GM19468 (cell line): ENCODE results near the gene ZDHHC19.
"Not testable (repeated sequence)": the region's sequence is repeated elsewhere in the genome, so short reads cannot be mapped to it uniquely, and the experiment has no call there.

Experiments used
- ATAC-seq: cut with Tn5 transposase; IDR thresholded peaks from one replicate; pipeline ENCODE4 v1.9.1; 2021; ENCODE audit warnings: mild to moderate bottlenecking, moderate library complexity, moderate number of reproducible peaks; ENCODE audit not compliant: unreplicated experiment; ENCODE audit errors: extremely low read depth

Gene ZDHHC19

GRCh38 chr3:196225763-196226364, 14.7 kb upstream of the ZDHHC19 start:
- ATAC-seq, result no peak

- no peak for ATAC-seq
Observed at GRCh38 chr3:196225086-196225485, 13.9 kb upstream of the ZDHHC19 start.

- no peak for ATAC-seq
Observed at GRCh38 chr3:196222876-196223595, 11.8 kb upstream of the ZDHHC19 start.

GRCh38 chr3:196220991-196221390, 9.8 kb upstream of the ZDHHC19 start:
- ATAC-seq, result no peak

GRCh38 chr3:196220587-196220986, 9.4 kb upstream of the ZDHHC19 start:
- no peak for ATAC-seq

- no peak for ATAC-seq
Observed at GRCh38 chr3:196219970-196220311, 8.7 kb upstream of the ZDHHC19 start.

- no peak for ATAC-seq
Observed at GRCh38 chr3:196219194-196219969, 8.2 kb upstream of the ZDHHC19 start.

- no peak for ATAC-seq
Observed at GRCh38 chr3:196218155-196218712, 7.0 kb upstream of the ZDHHC19 start.

GRCh38 chr3:196217307-196218154, 6.3 kb upstream of the ZDHHC19 start:
- ATAC-seq, result no peak

GRCh38 chr3:196216681-196217211, 5.5 kb upstream of the ZDHHC19 start:
- no peak for ATAC-seq

- ATAC-seq, result no peak
Observed at GRCh38 chr3:196216089-196216564, 4.9 kb upstream of the ZDHHC19 start, which contains the start of gene SLC51A. TSS of gene SLC51A (plus strand) at chr3:196216534. CDS start at chr3:196216713, 179 bp downstream.

- no peak for ATAC-seq
Observed at GRCh38 chr3:196215493-196216020, 4.4 kb upstream of the ZDHHC19 start.

- ATAC-seq, result no peak
Observed at GRCh38 chr3:196214783-196215441, 3.7 kb upstream of the ZDHHC19 start.

GRCh38 chr3:196209944-196210672, 1.1 kb downstream of the ZDHHC19 start:
- ATAC-seq, result not testable (repeated sequence)

GRCh38 chr3:196208942-196209695, 2.1 kb downstream of the ZDHHC19 start:
- no peak for ATAC-seq

- ATAC-seq, result no peak
Observed at GRCh38 chr3:196207833-196208607, 3.2 kb downstream of the ZDHHC19 start.
